HG02759 (cell line): ENCODE results near the gene DUSP18.
"Not testable (repeated sequence)": the region's sequence is repeated elsewhere in the genome, so short reads cannot be mapped to it uniquely, and the experiment has no call there.

ENCODE experiments used
- ATAC-seq: cut with Tn5 transposase; IDR thresholded peaks from one replicate; pipeline ENCODE4 v1.9.1; 2021; ENCODE audit warnings: mild to moderate bottlenecking, moderate library complexity; ENCODE audit not compliant: unreplicated experiment

The DUSP18 gene

DNA sequence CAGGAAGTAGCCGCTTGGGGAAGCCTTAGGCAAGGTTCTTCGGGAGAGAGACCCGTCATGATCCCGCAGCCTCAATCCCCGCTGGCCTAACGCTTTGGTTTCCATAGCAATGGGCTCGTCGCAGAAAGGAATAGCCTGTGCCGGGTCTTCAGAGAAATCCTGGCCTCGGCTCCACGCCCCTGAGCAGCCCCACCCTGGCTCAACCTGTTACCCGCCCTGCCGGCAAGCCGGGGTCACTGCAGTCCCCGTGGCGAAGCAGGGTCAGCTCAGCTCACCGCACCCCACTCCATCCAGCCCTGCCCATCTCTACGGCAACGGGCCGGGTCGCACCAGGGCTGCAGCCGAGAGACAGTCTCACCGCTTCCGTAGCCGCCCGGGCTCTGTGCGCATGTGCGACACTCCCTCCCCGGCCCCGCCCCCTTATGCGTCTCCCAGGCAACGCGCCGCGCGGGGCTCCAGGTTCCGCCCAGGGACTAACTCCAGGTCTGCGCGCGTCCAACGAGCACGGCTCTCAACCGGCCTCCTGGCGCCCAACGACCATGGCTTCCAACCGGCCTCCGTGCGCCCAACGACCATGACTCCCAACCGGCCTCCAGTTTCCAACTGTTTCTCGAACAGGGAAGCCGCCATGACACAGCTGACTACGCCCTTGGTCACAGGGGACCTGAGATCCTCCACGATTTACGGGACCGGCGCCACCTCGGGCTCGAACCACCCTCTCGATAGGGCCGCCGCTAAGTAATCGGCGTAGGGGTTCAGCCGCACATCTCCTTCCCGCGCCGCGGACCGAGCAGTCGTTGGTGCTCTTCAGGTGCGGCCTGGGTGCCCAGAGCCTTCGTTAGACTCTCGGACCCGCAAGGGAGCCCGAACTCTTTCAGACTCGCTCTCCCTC is at the start of gene DUSP18:
TSS of gene DUSP18 (minus strand) at position 382 of the 892 bp plus-strand sequence. CDS start 3,872 bp downstream, outside the sequence.
- ATAC-seq: peak; percentile 88

DNA sequence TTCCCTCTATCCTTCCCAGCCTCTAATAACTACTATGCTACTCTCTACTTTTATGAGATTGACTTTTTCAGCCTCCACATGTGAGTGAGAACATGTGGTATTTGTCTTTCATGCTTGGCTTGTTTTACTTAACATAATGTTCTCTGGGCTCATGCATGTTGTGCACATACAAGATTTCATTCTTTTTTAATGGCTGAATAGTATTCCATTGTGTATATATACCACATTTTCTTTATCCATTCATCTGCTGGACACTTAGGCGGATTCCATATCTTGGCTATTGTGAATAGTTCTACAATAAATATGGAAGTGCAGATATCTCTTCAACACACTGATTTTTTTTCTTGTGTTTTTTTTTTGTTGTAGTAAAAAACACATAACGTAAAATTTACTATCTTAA is 46.4 kb upstream of the DUSP18 start:
- no peak for ATAC-seq

DNA sequence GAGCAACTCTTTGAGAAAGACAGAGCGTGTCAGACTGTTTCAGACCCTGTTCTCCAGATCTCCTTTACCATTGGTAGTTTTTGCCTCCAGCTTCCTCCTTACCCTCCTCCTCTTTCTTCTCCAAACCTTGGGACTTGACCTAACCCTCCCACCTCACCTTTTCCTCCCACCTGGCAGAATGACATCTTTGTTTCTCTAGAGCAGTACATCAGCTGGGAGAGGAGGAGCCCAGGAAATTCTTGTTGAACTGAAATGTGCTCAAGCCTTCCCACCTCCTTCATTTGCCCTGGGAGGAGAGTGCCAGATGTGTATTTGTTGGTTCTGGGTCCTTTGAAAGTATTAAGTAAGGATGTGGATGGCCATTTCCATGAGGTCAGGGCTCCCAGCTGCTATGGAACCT is 44.4 kb upstream of the DUSP18 start:
- ATAC-seq: no peak

DNA sequence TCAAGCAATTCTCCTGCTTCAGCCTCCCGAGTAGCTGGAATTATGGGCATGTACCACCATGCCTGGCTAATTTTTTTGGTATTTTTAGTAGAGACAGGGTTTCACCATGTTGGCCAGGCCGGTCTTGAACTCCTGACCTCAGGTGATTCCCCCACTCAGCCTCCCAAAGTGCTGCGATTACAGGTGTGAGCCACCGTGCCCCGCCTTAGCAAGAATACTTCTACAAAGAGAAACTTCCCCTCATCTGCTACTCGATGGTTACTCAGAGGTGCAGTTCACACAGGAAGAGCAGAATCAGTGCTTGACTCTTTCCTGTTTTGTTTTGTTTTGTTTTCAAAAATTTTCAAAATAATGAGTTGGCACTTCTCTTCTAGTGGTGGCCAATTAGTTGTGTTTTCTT is 42.3 kb upstream of the DUSP18 start:
- ATAC-seq: not testable (repeated sequence)

DNA sequence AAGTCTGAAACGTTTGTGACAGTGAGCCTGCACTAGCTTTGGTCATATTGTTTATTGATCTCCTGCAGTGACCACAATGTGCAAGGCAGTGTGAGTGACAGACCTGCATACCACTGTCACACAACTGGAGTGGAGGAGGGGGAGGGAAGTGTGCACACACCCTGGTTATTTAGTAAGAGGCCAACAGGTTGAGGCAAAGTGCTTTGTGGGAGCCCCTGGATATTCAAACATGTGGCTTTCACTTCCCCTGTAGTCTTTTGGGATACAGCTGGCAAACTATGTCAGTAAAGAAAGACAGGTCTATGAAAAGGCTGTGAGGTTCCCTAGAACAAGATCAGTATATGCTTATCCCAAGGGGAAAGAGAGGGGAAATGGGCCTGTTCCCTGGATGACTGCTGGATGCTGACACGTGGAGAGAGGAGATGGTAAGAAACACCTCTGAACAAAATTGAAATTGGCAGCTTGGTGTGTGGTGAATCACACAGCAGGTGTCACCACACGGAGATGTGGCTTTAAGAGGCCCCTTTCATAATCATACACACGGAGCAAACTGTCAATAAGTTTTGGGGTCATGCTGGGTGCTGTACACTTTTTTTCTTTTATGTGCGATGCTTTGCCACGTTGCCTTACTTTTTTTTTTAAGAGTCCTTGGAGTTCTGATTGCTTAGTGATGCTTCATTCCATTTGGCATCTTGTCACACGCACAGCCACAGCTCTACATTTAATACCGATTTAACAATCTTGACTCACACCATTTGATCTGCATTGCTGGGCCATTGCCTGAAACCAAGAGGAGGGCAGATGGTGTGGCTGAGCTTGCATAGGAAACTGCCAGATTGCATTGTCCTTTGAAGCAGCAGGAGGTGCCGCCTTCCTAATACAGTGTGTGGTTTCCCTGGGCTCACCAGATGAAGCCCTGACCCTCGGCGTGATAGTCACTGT is 38.3 kb upstream of the DUSP18 start:
- peak; percentile 56 for ATAC-seq

DNA sequence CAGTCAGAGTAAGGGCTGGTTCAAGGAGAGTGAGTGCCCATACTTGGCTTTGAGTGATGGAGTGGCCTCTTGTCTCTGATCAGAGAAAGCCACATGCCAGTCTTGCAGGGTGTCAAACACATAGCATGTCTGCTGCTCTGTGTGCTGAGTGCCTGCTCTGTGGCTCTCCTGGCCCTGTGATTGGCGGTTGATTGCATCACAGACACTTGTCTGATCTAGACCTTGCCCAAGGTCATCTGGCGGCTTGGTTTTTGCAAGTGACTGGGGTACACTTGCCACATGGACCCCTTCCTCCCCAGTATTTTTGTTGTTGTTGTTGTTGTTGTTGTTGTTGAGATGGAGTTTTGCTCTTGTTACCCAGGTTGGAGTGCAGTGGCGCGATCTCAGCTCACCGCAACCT is 37.3 kb upstream of the DUSP18 start:
- no peak for ATAC-seq

DNA sequence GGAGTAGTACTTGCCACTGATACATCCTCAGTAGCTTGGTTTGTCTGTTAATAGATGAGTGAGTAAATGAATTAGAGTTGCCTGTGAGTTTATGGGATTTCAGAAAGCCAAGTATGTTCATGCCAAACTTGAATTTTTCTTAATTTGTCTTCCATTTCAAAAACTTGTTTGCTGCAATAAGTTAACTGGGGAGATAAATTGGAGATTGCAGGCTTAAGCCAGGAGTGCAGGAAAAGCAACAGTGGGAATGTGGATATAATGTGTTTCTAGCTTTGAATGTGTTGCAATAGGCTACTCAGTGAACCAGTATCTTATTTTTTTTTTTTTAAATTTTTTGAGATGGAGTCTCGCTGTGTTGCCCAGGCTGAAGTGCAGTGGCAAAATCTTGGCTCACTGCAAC is 35.2 kb upstream of the DUSP18 start:
- no peak for ATAC-seq

DNA sequence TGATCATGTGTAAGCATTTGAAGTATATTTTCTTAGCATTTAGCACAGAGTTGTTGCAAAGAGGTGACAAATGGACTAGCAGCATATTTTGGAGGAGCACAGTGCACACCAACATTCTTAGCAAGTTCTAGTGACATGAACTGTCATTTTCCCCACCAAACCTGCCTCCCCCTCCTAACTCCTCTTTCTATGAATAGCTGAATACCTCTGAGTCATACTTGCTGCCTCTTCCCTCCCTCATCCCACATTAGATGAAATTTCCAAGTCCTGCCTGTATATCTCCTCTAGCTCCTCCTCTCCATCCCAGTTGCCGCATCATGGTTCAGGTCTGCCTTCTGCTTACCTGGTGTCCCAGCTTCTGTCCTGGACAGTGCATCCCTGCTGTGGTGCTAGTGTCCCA is 34.2 kb upstream of the DUSP18 start:
- ATAC-seq: no peak

DNA sequence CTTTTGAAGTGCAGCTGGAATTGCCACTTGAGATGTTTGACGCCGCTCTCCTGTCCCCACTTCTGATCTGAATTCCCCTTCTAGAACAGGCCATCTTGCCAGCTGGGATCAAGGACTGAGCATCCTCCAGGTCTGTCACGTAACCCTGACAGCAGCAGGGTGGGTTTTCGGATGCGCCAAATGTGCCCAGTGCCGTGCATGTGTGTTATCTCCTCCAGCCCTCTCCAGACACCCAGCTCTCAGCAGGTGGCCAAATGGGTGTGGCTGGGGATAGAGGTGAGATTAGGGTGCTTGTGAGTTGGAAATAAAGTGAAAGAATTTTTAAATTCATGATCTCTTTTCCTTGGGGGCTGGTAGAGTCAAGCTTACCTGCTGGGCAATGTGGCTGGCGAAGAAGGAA is 30.3 kb upstream of the DUSP18 start:
- ATAC-seq: no peak

DNA sequence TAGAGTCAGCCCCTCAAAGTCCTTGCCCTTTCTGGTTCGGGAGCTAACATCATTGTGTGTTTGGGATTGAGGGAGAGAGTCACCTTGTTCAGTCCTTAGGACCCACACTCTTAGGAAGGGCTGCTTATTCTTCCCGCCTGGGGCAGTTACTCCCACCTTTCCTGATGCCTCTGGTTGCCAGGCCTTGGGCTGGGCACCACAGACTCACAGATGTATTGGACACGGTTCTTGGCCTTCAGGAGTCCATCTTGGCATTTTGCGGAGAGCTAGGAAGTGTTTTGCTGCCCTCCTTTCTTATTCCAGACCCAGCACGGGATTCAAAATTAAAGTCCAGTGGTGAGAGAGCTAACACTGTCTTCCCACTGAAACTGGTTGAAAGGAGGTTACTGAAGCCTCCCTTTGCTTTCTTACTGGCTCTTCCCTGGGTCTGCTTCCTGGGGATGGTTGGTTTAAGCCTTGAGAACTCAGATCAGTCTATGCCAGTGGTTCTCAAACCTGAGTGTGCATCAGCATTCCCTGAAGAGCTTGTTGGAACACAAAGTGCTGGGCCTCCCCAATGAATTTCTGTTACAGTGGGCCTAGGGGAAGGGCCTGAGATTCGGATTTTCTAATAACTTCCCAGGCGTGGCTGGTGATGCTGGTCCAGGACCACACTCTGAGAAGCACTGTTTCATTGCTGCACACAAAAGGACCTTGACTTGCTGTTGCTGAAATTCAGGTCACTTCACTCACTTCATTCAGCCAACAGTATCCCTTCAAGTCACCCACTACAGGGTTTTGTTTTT is 28.4 kb upstream of the DUSP18 start:
- no peak for ATAC-seq

DNA sequence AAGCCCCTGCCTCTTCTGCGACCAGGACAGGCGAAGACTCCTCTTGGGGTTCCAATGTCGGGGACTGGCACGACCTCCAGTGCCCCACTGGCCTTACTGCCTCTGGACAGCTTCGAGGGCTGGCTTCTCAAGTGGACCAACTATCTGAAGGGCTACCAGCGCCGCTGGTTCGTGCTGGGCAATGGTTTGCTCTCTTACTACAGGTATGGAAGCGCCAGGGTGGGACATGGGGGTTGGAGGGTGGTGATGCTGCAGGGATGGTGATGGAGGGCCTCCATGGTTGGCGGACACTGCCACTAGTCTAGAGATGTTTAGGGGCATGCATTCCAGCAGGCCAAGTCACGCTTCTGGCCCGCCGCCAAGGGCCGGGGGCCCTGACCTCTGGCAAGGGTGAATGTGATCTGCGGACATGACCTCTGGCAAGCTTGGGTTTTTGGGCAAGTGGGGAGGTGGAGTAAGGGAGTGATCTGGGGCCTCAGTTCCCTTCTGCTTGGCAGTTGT is 27.7 kb upstream of the DUSP18 start:
- no peak for ATAC-seq

DNA sequence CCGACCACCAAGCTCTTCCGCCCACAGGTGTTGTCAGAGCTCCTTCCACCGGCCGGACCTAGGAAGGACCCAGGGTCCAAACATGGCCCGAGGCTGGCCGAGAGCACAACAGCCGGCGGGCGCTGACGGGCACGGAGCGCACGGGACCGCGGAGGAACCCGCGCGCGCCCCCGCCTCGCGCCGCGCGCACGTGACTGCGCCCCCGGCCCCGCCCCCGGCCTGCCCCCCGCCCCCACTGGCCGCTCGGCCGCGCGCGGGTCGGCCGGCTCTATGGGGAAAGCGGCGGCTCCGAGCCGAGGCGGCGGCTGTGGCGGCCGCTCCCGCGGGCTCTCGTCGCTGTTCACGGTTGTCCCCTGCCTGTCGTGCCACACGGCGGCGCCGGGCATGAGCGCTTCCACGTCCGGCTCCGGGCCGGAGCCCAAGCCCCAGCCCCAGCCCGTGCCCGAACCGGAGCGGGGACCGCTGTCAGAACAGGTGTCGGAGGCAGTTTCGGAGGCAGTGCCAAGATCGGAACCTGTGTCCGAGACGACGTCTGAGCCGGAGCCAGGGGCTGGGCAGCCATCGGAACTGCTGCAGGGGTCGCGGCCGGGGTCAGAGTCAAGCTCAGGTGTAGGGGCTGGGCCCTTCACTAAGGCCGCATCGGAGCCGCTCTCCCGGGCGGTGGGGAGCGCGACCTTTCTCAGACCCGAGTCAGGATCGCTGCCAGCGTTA is 27.1 kb upstream of the DUSP18 start, which contains the start of gene OSBP2:
TSS of gene OSBP2 (plus strand) at position 235 of the 711 bp plus-strand sequence. CDS start at position 271, 36 bp downstream.
- ATAC-seq: no peak

DNA sequence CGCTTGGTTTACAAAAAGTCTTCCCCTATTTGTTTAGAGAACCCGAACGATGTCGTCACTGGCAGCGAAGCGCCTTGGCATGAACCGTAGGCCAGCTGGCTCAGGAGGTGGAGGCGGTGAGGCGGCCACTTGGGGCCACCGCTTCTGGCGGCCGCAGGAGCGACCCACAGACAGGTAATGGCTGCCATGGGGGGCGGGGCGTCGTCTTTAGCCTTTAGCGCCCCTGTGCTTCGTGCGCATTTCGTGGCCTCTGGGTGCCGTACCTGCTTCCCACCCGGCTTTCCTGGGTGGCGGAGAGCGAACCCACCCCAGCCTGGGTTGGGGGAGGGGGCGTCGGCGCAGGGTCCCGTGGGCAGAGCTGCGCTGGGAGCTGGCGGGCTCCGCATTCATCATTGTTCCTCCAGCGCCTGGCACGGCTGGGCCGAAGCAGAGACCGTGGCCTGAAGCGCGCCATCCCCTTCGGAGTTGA is 26.5 kb upstream of the DUSP18 start:
- no peak for ATAC-seq

DNA sequence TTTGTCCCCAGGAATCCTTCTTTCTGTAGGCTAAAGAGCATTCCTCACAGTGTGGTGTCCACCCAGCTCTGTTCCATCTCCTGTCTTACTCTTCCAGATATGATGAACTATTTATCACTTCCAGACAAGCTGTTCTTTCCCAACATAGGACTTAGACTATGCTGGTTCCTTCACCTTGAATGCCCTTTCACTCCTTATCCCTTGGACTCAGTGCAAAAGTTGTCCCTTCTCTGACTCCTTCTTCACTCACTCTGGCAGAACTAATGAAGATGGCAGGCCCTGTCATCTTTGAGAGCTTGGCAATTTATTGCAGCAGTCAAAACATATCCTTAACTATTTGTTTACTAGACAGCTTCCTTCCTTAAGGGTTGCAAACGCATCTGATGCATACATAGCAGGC is 23.5 kb upstream of the DUSP18 start:
- ATAC-seq: no peak

DNA sequence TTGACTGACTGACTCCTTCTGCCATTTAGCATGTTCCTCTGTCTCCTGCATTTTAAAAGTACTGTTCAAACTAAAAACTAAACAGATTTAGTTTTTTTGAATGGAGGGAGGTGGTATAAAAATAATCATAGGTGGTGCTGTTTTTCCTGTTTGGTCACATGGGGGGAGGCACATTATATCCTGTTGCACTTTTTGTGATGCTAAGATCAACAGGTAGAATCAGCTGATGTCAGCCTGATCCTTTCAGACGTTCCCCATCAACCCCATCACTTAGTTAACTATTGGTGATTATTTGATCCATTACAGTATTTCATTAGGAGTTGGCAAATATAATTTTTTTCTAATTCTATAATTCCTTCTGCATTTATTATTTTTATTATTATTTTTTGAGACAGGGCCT is 21.9 kb upstream of the DUSP18 start:
- ATAC-seq: no peak

DNA sequence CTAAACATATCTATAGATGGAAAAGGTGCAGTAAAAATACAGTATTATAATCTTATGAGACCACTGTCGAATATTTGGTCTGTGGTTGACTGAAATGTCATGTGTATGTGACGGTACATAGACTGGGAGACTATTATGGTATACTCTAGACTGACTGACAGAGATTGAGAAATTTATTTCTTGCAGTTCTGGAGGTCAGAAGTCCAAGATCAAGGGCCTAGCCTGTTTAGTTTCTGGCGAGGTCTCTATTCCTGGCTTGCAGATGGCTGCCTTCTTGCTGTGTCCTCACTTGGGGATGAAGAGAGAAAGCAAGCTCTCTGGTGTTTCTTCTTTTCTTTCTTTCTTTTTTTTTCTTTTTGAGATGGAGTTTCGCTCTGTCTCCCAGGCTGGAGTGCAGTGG is 19.7 kb upstream of the DUSP18 start:
- no peak for ATAC-seq

DNA sequence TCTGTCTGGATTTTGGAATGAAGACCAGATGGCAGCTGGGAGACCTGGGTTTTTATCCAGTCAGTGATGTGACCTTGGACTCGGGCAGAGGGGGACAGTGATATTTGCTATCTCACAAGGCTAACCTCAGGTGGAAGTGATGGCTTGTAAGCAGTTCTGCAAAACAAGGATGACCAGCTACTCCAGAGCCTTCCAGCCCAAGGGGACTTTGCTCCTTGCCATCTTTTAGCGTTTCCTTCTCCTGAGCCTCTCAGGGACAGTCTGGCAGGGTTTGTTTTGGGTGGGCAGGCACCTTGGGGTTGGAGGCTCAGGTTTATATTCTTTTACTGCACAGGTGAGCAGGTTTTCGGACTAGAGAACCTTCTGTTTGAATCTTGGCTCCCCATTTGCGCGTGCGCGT is 17.5 kb upstream of the DUSP18 start:
- no peak for ATAC-seq

DNA sequence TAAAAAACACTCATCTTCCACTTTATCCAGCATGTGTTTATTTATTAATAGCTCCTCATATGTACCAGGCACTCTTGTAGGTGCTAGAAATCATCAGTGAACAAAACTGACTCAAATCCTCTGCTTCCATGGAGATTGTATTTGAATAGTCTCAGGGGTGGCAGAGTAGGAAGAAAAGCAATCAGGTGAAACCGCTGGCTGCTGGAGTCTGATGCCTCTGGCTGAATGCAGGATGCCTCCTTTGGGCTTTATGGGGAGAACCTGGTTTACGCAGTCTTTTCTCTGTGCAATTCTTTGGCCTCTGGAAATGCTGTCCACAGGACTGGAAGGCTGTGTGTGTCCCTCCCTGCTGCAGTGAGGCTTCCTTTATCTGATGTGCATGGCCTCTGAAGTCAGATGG is 14.2 kb upstream of the DUSP18 start:
- no peak for ATAC-seq

DNA sequence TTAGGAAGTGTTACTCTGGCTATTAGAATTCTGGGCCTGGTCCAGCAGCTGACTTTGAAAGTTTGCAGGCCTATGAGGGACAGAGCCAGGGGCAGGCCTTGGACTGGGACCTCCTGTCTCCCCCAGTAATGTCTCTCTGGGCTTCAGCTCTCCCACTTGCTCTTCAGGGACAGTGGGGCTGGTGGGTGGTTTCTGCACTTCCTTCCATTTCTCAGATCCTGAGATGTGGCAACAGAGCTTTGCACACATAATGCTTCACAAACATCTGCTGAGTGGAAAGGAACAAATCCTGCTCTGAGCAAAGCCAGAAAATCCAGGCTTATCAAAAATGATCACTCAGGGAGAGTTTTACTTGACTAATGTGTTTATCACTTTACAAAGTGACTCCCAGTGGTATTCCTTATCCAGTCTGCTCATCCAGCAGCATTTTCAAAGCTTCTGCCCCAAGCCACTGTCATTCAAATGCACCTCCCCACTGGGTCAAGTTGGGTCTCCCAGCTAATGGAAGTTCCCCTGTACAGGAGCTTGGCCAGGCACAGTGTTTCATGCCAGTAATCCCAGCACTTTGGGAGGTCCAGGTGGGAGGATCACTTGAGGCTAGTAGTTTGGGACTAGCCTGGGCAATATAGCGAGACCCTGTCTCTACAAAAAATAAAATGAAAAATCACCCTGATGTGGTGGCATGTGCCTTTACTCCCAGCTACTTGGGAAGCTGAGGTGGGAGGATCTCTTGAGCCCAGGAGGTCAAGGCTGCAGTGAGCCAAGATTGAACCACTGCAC is 13.5 kb upstream of the DUSP18 start:
- no peak for ATAC-seq
